DMS79 (cell line): ENCODE results near the gene ADAMTS16.

Source experiments
- DNase-seq: peaks from one replicate; lab custom pipeline; 2025; lab: John Stamatoyannopoulos, UW

The ADAMTS16 gene

GRCh38 chr5:5287419-5287818 lies 147.3 kb downstream of the ADAMTS16 start:
- no peak for DNase-seq

GRCh38 chr5:5288201-5288600 lies 148.1 kb downstream of the ADAMTS16 start:
- no peak for DNase-seq

- DNase-seq = no peak
Measured at GRCh38 chr5:5289537-5289936, 149.4 kb downstream of the ADAMTS16 start.

GRCh38 chr5:5290674-5291334 lies 150.7 kb downstream of the ADAMTS16 start:
- DNase-seq = no peak

GRCh38 chr5:5291357-5291756 lies 151.2 kb downstream of the ADAMTS16 start:
- DNase-seq = no peak

GRCh38 chr5:5293029-5293428 lies 152.9 kb downstream of the ADAMTS16 start:
- no peak for DNase-seq

- no peak for DNase-seq
Measured at GRCh38 chr5:5294429-5294828, 154.3 kb downstream of the ADAMTS16 start.

- no peak for DNase-seq
Measured at GRCh38 chr5:5295351-5295750, 155.2 kb downstream of the ADAMTS16 start.

- no peak for DNase-seq
Measured at GRCh38 chr5:5296051-5296450, 155.9 kb downstream of the ADAMTS16 start.

- DNase-seq = no peak
Measured at GRCh38 chr5:5297432-5298067, 157.4 kb downstream of the ADAMTS16 start.

- DNase-seq = no peak
Measured at GRCh38 chr5:5298068-5298633, 158.0 kb downstream of the ADAMTS16 start.

- DNase-seq = no peak
Measured at GRCh38 chr5:5298841-5299541, 158.9 kb downstream of the ADAMTS16 start.

GRCh38 chr5:5301176-5301575 lies 161.0 kb downstream of the ADAMTS16 start:
- DNase-seq = no peak

GRCh38 chr5:5302201-5302600 lies 162.1 kb downstream of the ADAMTS16 start:
- DNase-seq = no peak

- no peak for DNase-seq
Measured at GRCh38 chr5:5303242-5303641, 163.1 kb downstream of the ADAMTS16 start.

- DNase-seq = peak; percentile 49
Measured at GRCh38 chr5:5304361-5305020, 164.4 kb downstream of the ADAMTS16 start.

- DNase-seq = no peak
Measured at GRCh38 chr5:5306696-5307095, 166.6 kb downstream of the ADAMTS16 start.

- no peak for DNase-seq
Measured at GRCh38 chr5:5308319-5308718, 168.2 kb downstream of the ADAMTS16 start.

- no peak for DNase-seq
Measured at GRCh38 chr5:5309645-5310044, 169.5 kb downstream of the ADAMTS16 start.

GRCh38 chr5:5313101-5313635 lies 173.0 kb downstream of the ADAMTS16 start:
- no peak for DNase-seq

- no peak for DNase-seq
Measured at GRCh38 chr5:5314166-5314565, 174.0 kb downstream of the ADAMTS16 start.

GRCh38 chr5:5314626-5315025 lies 174.5 kb downstream of the ADAMTS16 start:
- DNase-seq = no peak
